Forelimb muscle (tissue), 1 donor: ENCODE results near the gene CBR4. TPM values are rescaled to one million over a fixed set of nuclear protein-coding genes. Genes with fewer than 3 reads are reported as not detected.

Experiments
- DNase-seq: peaks from one replicate; pipeline ENCODE4 v3.0.0-alpha.2; 2013; ENCODE audit warnings: low read depth
- polyA plus RNA-seq: library from polyadenylated mRNA; unstranded; fragments of 120-200 nt; gene quantifications from one replicate; pipeline ENCODE4 v1.2.1, GENCODE V29; 2013; ENCODE audit not compliant: insufficient read length

The CBR4 gene
- polyA plus RNA-seq, 1 donor, result 18.7 TPM

- no peak for DNase-seq
These were observed 23.6 kb upstream of the CBR4 start for GRCh38 chr4:169033660-169034059.

- DNase-seq, result no peak
These were observed 23.0 kb upstream of the CBR4 start for GRCh38 chr4:169032883-169033645.

GRCh38 chr4:169032194-169032593 lies 22.1 kb upstream of the CBR4 start:
- no peak for DNase-seq

GRCh38 chr4:169031392-169031791 lies 21.3 kb upstream of the CBR4 start:
- DNase-seq, result no peak

GRCh38 chr4:169030562-169030982 lies 20.5 kb upstream of the CBR4 start:
- DNase-seq, result no peak

- no peak for DNase-seq
These were observed 19.9 kb upstream of the CBR4 start for GRCh38 chr4:169029947-169030346.

GRCh38 chr4:169027663-169028062 lies 17.6 kb upstream of the CBR4 start:
- no peak for DNase-seq

- no peak for DNase-seq
These were observed 15.1 kb upstream of the CBR4 start for GRCh38 chr4:169025184-169025583.

- DNase-seq, result peak; percentile 41
These were observed 14.7 kb upstream of the CBR4 start for GRCh38 chr4:169024762-169025161.

GRCh38 chr4:169018406-169018805 lies 8.4 kb upstream of the CBR4 start:
- DNase-seq, result no peak

- DNase-seq, result no peak
These were observed 7.9 kb upstream of the CBR4 start for GRCh38 chr4:169017971-169018370.

- DNase-seq, result no peak
These were observed 5.2 kb upstream of the CBR4 start for GRCh38 chr4:169015186-169015623.

- no peak for DNase-seq
These were observed 4.5 kb upstream of the CBR4 start for GRCh38 chr4:169014586-169014985.

- no peak for DNase-seq
These were observed 3.3 kb upstream of the CBR4 start for GRCh38 chr4:169013396-169013795.

- DNase-seq, result no peak
These were observed 2.0 kb upstream of the CBR4 start for GRCh38 chr4:169012049-169012448.

- DNase-seq, result no peak
These were observed 550 bp downstream of the CBR4 start for GRCh38 chr4:169009286-169010124.

GRCh38 chr4:169005453-169006099 lies 4.5 kb downstream of the CBR4 start:
- DNase-seq, result no peak

- no peak for DNase-seq
These were observed 9.7 kb downstream of the CBR4 start for GRCh38 chr4:169000315-169000714.

GRCh38 chr4:168999809-169000208 lies 10.2 kb downstream of the CBR4 start:
- no peak for DNase-seq

- no peak for DNase-seq
These were observed 11.5 kb downstream of the CBR4 start for GRCh38 chr4:168998596-168998995.

- DNase-seq, result no peak
These were observed 14.3 kb downstream of the CBR4 start for GRCh38 chr4:168995537-168996295.

- DNase-seq, result no peak
These were observed 15.1 kb downstream of the CBR4 start for GRCh38 chr4:168994958-168995357.
